Measurements from ENCODE around the gene HOXD3. TPM values are rescaled to one million over a fixed set of nuclear protein-coding genes. Genes with fewer than 3 reads are reported as not detected.

HOXD3 gene
- total RNA-seq, 1 donor, result 21.6 TPM

DNA sequence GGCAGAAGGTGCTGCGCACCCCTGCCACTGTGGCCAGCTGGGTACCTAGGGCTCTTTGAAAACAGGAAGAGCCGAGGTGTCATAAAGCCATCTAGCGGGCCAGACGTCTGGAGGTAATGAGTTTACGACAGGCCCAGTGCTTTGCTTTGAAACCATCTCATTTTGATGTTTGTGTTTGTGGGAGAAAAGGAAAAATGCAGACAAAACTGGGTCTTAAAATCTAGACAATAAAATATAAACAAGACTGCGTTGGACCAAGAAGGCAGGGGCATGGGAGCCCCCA, 31.4 kb upstream of the HOXD3 start:
- TF ChIP-seq, protein P1, sequence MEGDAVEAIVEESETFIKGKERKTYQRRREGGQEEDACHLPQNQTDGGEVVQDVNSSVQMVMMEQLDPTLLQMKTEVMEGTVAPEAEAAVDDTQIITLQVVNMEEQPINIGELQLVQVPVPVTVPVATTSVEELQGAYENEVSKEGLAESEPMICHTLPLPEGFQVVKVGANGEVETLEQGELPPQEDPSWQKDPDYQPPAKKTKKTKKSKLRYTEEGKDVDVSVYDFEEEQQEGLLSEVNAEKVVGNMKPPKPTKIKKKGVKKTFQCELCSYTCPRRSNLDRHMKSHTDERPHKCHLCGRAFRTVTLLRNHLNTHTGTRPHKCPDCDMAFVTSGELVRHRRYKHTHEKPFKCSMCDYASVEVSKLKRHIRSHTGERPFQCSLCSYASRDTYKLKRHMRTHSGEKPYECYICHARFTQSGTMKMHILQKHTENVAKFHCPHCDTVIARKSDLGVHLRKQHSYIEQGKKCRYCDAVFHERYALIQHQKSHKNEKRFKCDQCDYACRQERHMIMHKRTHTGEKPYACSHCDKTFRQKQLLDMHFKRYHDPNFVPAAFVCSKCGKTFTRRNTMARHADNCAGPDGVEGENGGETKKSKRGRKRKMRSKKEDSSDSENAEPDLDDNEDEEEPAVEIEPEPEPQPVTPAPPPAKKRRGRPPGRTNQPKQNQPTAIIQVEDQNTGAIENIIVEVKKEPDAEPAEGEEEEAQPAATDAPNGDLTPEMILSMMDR (IDR thresholded peaks at IDR 0.05; ENCODE audit: insufficient read depth, low read depth, low read length), result no peak
- no peak overlapping the region for H3K4me3 ChIP-seq (ENCODE audit: low read depth, low read length)
- peak; percentile 27 for DNase-seq (ENCODE audit: low read depth)

- TF ChIP-seq, protein P1 (IDR thresholded peaks at IDR 0.05; ENCODE audit: insufficient read depth, low read depth, low read length), result peak; percentile 77
- peak overlapping the region; percentile 27 for H3K4me3 ChIP-seq (ENCODE audit: low read depth, low read length)
- DNase-seq (ENCODE audit: low read depth), result peak; percentile 81
Observed at GRCh38 chr2:176126929-176127773, 30.0 kb upstream of the HOXD3 start.

DNA sequence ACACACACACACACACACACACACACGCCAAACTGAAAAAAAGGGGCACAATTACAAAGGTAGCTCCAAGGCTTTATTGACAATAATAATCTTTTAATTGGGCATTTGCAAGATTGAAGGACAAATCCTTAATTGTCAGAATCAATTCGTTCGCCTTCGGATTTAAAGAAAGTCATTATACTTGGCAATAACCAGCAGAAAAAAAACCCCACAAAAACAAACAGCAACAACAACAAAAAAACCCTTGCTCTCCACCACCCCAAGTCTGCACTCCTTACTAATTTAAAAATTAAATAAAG, 29.4 kb upstream of the HOXD3 start:
- TF ChIP-seq, protein P1 (IDR thresholded peaks at IDR 0.05; ENCODE audit: insufficient read depth, low read depth, low read length), result no peak
- peak overlapping the region; percentile 48 for H3K4me3 ChIP-seq (ENCODE audit: low read depth, low read length)
- no peak for DNase-seq (ENCODE audit: low read depth)

DNA sequence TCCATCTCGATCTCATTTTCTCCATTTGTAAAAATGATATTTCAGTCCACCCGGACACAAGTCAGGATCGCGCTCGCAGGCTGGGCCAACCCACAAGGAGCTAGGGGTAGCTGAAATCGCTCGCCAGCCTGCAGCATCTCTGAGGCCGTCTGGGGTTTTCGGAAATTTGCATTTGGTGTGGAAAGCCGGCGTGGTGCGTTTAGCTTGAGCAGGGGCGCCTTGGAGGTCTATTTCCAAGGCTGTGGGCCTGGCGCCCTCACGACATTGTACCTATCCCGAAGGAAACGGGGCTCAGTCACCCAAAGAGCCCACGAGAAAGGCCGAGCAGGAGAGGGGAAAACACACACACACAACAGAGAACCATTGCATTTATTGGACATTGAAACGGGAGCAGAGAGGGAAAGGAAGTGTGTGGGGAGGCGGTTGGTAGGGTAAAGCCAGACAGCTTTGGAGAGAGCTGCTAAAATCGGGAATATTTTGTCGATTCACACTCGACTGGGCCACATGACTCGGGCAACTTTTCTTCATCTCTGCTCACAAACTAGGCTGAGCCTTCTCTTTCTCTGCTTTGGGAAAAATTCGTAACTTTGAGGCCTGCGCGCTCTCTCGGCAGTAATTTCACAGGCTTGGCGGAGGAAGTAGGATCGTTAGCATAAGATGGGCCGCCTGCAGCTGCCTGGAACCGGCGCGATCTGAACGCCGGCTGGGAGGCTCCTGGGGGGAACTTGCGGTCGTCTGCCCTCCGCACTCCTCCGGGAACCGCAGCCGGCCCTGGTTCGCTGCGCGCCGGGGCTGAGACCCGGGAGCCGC, 28.7 kb upstream of the HOXD3 start:
- H3K4me3 ChIP-seq (ENCODE audit: low read depth, low read length), result peak overlapping the region; percentile 48
- TF ChIP-seq, protein P1 (IDR thresholded peaks at IDR 0.05; ENCODE audit: insufficient read depth, low read depth, low read length), result no peak
- peak; percentile 34 for DNase-seq (ENCODE audit: low read depth)

DNA sequence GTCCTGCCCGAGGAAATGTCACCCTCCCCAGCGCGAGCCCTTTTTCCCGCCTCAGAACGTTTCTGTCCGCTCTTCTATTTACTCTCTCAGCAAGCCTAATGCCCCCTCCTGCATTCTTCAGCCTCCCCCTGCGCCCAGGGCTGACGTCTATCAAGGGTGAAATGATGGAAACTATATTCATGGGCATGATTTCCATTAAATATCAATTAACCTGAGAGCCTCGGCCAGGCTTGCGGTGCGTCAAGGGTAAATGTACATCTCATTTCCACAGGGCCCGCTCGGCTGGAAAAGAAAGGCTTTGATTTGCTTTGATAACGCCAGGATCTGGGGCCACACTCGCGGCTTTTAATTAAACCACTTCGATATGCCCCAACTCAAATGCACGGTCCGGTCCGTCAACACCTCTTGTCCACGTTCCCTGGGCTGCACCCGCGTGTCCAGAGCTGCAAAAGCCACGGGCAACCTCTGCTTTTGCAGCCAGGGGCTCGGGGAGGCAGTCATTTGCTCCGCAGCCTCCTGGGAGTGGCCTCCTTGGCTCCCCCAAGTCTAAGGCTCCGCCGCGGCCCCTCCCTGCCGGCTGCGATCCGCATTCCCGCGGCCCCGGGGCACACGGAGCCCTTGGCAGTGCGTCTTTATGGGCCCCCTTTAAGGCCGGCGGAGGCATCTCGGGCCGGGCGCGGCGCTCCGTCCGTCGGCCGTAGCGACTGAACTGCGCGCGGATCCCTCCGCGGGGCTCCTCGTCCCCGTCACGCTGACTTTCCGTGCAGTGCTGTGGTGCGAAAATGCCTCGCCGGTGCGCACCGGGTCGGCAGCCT, 27.9 kb upstream of the HOXD3 start, which contains the start of gene HOXD8:
Gene HOXD8, plus strand, starts transcription at position 724 of the 815 bp plus-strand sequence. CDS start 662 bp downstream, outside the sequence.
- peak within 1 kb of the TSS; percentile 48 for H3K4me3 ChIP-seq (ENCODE audit: low read depth, low read length)
- peak; percentile 79 for DNase-seq (ENCODE audit: low read depth)
- TF ChIP-seq, protein P1 (IDR thresholded peaks at IDR 0.05; ENCODE audit: insufficient read depth, low read depth, low read length), result no peak

DNA sequence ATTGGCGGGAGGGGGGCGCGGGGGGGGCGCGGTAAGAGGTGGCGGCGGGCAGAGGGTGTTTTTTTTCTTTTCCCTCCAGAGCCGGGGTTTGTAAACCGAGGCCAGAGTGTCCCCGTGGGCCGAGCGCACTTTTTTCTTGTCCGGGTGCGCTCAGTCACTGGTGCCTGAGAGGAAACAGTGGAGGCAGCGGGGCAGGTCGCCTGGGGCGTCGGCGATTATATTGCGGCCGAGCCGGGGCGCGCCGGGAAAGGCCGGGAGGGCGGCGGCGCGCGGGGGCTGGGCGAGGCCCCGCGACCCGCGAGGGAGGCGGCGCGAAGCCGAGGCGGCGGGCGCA, 27.3 kb upstream of the HOXD3 start:
- H3K4me3 ChIP-seq (ENCODE audit: low read depth, low read length), result peak overlapping the region; percentile 48
- DNase-seq (ENCODE audit: low read depth), result no peak
- TF ChIP-seq, protein P1 (IDR thresholded peaks at IDR 0.05; ENCODE audit: insufficient read depth, low read depth, low read length), result no peak

Data from fibroblast of villous mesenchyme (primary cell).